NB4 (cell line): Measurements from ENCODE around the gene MAGI2.
A peak's percentile ranks its signal among the peaks of the same experiment; 100 is the strongest.

ENCODE experiments used
- DNase-seq: peaks from one replicate; pipeline ENCODE4 v3.0.0; 2010; ENCODE audit warnings: low read depth
- H3K4me3 ChIP-seq: one replicate; pipeline ENCODE4 v1.5.1; 2011; ENCODE audit warnings: mild to moderate bottlenecking, low read depth, low read length, moderate library complexity
- MYC ChIP-seq: IDR thresholded peaks from 2 replicates; pipeline ENCODE4 v1.6.1; 2011; ENCODE audit warnings: low read depth, low read length
- POLR2A ChIP-seq: IDR thresholded peaks from 2 replicates; pipeline ENCODE4 v1.6.1; 2011; ENCODE audit warnings: mild to moderate bottlenecking; ENCODE audit not compliant: insufficient read length; ENCODE audit errors: extremely low read depth
- TF ChIP-seq, protein P1 (sequence below): IDR thresholded peaks from 2 replicates; pipeline ENCODE4 v1.6.1; 2011; ENCODE audit warnings: low read depth, low read length
- TF ChIP-seq, protein P2 (sequence below): IDR thresholded peaks from one replicate; pipeline ENCODE4 v1.5.1; 2012; ENCODE audit warnings: low read depth, low read length

MAGI2 gene

DNA sequence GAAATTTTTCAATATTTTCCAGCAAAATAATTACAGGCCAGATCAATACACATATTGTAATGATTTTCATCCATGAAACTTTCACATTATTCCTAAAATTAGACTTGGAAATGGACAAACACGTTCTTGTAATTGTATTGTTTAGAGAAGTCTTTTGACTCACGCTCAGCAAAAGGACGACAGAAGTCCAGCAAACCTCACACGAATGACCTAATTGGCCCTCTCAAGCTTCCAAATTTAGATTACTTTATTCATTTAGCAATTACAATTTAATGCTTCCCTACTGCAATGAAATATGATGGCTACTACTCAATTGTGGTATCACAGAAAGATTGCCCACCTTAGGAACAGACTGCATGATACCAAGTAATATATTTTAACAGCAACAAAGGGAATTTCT is 702.2 kb downstream of the MAGI2 start:
- TF ChIP-seq MYC, result no peak
- no peak for TF ChIP-seq POLR2A
- TF ChIP-seq, protein P1, sequence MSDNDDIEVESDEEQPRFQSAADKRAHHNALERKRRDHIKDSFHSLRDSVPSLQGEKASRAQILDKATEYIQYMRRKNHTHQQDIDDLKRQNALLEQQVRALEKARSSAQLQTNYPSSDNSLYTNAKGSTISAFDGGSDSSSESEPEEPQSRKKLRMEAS, result no peak
- DNase-seq, result no peak
- no peak overlapping the region for H3K4me3 ChIP-seq

DNA sequence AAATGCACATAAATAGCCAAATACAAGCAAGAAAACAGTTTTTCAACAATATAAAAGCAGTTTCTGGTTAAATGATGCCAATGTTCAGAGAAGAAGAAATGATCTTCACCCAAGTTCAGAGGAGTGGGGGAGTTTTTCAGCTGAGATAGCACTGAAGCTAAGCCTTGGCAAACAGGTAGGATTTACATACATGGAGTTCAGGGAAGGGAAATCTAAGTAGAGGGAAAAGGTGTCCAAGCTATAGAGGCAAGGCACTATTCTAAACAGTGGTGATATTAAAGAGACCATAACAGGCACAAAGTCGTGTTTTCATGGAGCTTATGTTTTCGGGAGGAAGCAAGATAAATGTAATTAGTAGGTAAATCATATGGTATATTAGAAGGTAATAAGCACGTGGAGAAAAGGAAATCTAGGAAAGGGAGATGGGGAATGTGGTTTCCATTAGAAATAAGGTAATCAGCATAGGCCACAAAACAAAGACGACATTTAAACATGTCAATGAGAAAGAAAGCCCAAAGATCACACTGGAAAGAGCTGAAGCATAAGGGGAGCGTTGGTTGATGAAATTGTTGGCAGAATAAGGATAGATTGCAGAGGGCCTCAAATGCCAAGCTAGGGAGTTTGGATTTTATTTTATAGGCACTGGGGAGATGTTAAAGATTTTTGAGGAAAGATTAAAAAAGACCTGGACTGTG is 704.3 kb downstream of the MAGI2 start:
- H3K4me3 ChIP-seq, result no peak overlapping the region
- no peak for DNase-seq
- TF ChIP-seq, protein P1, result no peak
- no peak for TF ChIP-seq POLR2A
- no peak for TF ChIP-seq MYC
- TF ChIP-seq, protein P2, sequence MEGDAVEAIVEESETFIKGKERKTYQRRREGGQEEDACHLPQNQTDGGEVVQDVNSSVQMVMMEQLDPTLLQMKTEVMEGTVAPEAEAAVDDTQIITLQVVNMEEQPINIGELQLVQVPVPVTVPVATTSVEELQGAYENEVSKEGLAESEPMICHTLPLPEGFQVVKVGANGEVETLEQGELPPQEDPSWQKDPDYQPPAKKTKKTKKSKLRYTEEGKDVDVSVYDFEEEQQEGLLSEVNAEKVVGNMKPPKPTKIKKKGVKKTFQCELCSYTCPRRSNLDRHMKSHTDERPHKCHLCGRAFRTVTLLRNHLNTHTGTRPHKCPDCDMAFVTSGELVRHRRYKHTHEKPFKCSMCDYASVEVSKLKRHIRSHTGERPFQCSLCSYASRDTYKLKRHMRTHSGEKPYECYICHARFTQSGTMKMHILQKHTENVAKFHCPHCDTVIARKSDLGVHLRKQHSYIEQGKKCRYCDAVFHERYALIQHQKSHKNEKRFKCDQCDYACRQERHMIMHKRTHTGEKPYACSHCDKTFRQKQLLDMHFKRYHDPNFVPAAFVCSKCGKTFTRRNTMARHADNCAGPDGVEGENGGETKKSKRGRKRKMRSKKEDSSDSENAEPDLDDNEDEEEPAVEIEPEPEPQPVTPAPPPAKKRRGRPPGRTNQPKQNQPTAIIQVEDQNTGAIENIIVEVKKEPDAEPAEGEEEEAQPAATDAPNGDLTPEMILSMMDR, result no peak

DNA sequence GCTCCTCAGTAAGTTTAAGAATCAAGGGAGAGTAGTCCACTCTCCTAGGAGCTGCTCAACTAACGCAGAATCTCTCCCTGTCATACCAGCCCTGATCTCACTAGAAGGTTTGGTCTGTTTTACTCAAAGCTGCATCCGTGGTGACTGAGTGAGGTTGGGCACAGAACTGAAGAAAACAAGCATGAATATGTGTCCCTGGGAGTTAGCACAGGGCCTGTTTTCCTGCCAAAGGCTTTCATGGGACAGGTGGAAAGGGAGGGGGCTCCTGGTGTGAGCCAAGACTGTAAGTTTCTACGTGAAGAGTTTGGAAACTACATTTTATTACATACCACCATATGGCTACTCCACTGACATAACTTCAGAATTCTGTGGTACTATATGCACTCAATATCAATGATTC is 705.9 kb downstream of the MAGI2 start:
- DNase-seq, result no peak
- TF ChIP-seq, protein P1, result no peak
- TF ChIP-seq MYC (no peak), POLR2A (no peak)
- TF ChIP-seq, protein P2, result no peak
- no peak overlapping the region for H3K4me3 ChIP-seq

DNA sequence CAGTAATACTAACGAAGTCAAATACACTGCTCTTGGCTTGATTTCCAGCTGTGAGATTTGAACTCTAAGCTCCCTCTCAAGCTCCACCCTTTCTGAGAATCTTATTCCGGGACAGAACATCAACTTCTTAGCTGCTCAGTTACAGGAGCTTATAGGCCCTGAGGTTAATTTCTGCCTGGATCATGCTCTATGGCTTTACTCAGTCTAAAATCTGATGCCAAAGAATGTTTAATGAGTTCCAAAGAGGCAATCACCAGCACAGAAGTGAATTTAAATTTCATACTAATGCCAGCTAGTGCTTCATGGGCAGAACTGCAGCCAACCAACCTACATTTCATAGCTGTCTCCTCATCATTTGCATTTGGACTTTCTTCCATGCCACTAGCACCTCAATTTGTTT is 707.2 kb downstream of the MAGI2 start:
- TF ChIP-seq POLR2A, result no peak
- TF ChIP-seq, protein P2, result peak; percentile 0
- H3K4me3 ChIP-seq, result no peak overlapping the region
- DNase-seq, result no peak

DNA sequence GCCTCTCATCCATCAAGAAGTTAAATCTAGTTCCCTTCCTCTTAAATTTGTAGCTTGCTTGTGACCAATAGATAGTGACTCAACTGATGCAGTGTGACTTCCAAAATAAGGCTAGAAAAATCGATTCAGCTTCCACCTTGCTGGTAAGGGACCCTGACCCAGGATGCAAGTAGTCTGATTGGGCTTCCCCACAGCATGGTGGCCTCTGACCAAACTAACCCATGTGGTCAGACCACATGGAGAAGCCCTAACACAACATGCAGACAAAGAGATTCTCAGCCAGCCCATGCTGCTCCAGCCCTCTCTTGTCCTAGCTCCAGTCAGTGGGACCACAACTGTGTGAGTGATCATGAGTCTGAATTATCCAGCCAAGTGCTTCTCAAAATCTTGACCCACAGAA is 710.8 kb downstream of the MAGI2 start:
- DNase-seq, result no peak
- H3K4me3 ChIP-seq, result no peak overlapping the region
- TF ChIP-seq, protein P1, result no peak

DNA sequence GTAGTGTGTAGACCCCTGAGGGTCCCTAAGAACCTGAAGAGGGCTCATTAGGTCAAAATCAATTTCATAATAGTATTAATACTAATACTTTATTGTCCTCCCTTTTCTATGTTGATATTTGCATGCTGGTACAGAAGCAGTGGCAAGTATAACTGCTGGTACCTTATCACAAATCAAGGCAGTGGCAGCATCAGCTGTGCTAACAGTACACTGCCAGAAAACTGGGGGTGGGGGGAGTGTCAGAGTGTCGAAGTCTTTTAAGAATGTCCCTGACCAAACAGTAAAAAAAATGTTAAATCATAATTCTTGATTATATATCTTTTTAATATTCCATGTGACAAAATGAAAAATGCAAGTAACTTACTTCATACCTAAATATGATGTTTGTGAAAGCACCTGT is 716.9 kb downstream of the MAGI2 start:
- H3K4me3 ChIP-seq, result no peak overlapping the region
- DNase-seq, result no peak
- TF ChIP-seq, protein P1, result no peak
- TF ChIP-seq POLR2A, result no peak
- TF ChIP-seq, protein P2, result no peak
- no peak for TF ChIP-seq MYC

DNA sequence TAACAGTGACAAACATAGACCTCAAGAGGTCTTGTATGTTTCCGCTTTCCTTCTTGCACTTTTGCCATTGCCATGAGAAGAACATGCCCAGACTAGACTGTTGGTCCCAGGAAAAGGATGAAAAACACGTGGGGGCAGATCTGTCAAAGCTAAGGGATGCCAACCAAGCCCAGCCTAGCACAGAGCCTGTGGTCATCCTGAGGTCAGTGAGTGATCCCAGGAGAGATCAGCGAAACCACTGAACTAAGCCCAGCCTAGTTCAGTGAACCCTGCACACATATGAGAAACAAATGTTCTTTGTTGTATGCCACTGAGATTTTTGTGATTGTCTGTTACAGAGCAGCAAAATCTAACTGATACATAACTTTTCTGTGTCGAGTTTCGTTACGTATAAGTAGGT is 718.8 kb downstream of the MAGI2 start:
- TF ChIP-seq MYC, result no peak
- TF ChIP-seq, protein P2, result no peak
- TF ChIP-seq, protein P1, result no peak
- no peak for TF ChIP-seq POLR2A
- DNase-seq, result peak; percentile 6
- no peak overlapping the region for H3K4me3 ChIP-seq
